T-cell (primary cell): Measurements from ENCODE around the gene BTG2. TPM values are rescaled to one million over a fixed set of nuclear protein-coding genes. Genes with fewer than 3 reads are reported as not detected.

Experiments
- ATAC-seq, 4 experiments: fragments of 200-7000 bp in 3 of 4; fragments of 150-1000 bp in 1 of 4; cut with Tn5 transposase; replicated peaks in 1 of 4; 1 replicate in 3 of 4; 2 replicates in 1 of 4; pipeline ENCODE4 v1.10.0; 2021; ENCODE audit warnings: moderate library complexity in 3 of 4, mild to moderate bottlenecking in 2 of 4, moderate number of reproducible peaks in 1 of 4
- CTCF ChIA-PET, 2 donors: fragments of 300-600 bp; sonication (Branson Sonifier 250); formaldehyde crosslinking; loops; one replicate each; lab custom pipeline; 2022; ENCODE audit warnings: antibody characterized with exemption in 2 of 2; lab: Charles Lee
- POLR2A ChIA-PET, 2 donors: fragments of 300-600 bp; sonication (Branson Sonifier 250); formaldehyde crosslinking; loops; one replicate each; lab custom pipeline; 2022; ENCODE audit warnings: antibody characterized with exemption in 2 of 2; lab: Charles Lee
- DNase-seq, 35 experiments: peaks; one replicate each; pipeline versions ENCODE4 v3.0.0 to v3.0.0-alpha.2; 2013 to 2023
- H3K27ac ChIP-seq: one replicate; pipeline ENCODE4 v1.5.1; 2013; ENCODE audit warnings: low read length
- H3K27me3 ChIP-seq, 2 experiments: replicated peaks in 1 of 2; 1 replicate in 1 of 2; 2 replicates in 1 of 2; pipeline versions ENCODE4 v1.6.1 to v1.7.0; 2013; ENCODE audit warnings: low read length in 1 of 2, mixed read lengths in 1 of 2; ENCODE audit not compliant: control insufficient read depth in 2 of 2, insufficient read depth in 2 of 2; ENCODE audit errors: extremely low read depth in 1 of 2
- H3K36me3 ChIP-seq, 2 donors: 1 replicate in 1 of 2; 2 replicates in 1 of 2; pipeline versions ENCODE4 v1.6.1 to v1.7.0; 2013; ENCODE audit warnings: low read length in 1 of 2; ENCODE audit not compliant: control insufficient read depth in 2 of 2, insufficient read depth in 1 of 2; ENCODE audit errors: extremely low read depth in 1 of 2
- H3K4me1 ChIP-seq, 2 experiments: 1 replicate in 1 of 2; 2 replicates in 1 of 2; pipeline versions ENCODE4 v1.6.1 to v1.7.0; 2013; ENCODE audit warnings: low read length in 2 of 2, mixed read lengths in 1 of 2; ENCODE audit not compliant: insufficient read depth in 2 of 2, control insufficient read depth in 1 of 2; ENCODE audit errors: extremely low read depth in 1 of 2
- H3K4me3 ChIP-seq, 2 donors: 1 replicate in 1 of 2; 2 replicates in 1 of 2; pipeline versions ENCODE4 v1.5.1 to v1.7.0; 2013; ENCODE audit warnings: mild to moderate bottlenecking in 2 of 2, low read length in 1 of 2, moderate library complexity in 1 of 2; ENCODE audit not compliant: control insufficient read depth in 1 of 2; ENCODE audit errors: extremely low read depth in 1 of 2
- H3K9me3 ChIP-seq: 2 replicates; pipeline ENCODE4 v1.7.0; 2013
- H3K27ac Mint-ChIP-seq, 2 donors: one replicate each; pipeline ENCODE4 v1.8.0; 2020 to 2021; ENCODE audit warnings: mild to moderate bottlenecking in 2 of 2, mixed read lengths in 2 of 2
- H3K27me3 Mint-ChIP-seq, 2 donors: one replicate each; pipeline ENCODE4 v1.8.0; 2021 to 2022; ENCODE audit warnings: mixed read lengths in 2 of 2
- H3K36me3 Mint-ChIP-seq: one replicate; pipeline ENCODE4 v1.8.0; 2021; ENCODE audit warnings: mixed read lengths
- H3K4me1 Mint-ChIP-seq, 3 donors: one replicate each; pipeline ENCODE4 v1.8.0; 2020 to 2022; ENCODE audit warnings: mixed read lengths in 3 of 3, mild to moderate bottlenecking in 1 of 3
- H3K4me3 Mint-ChIP-seq, 3 donors: one replicate each; pipeline ENCODE4 v1.8.0; 2020 to 2022; ENCODE audit warnings: mild to moderate bottlenecking in 3 of 3, mixed read lengths in 3 of 3, moderate library complexity in 3 of 3
- H3K9me3 Mint-ChIP-seq, 3 donors: one replicate each; pipeline ENCODE4 v1.8.0; 2020 to 2022; ENCODE audit warnings: mixed read lengths in 3 of 3
- WGBS: methylation state at CpG from one replicate; pipeline ENCODE4 v1.1.5; 2013; ENCODE audit warnings: missing lambda C conversion rate; ENCODE audit not compliant: insufficient coverage; 5-methylcytosine and 5-hydroxymethylcytosine counted together
- total RNA-seq, 35 experiments: library from RNA in 6 of 35; stranded (reverse) in 6 of 35; fragments of 120-200 nt in 1 of 35; gene quantifications; one replicate each; pipeline versions ENCODE4 v1.2.1 to v1.2.4 and lab custom pipeline; 2013 to 2026

BTG2 gene
- total RNA-seq, 5 donors from 2014 or later (not counting 1 experiment from before 2014, with no cell fraction given), result 172 to 655 (median 186) TPM

GRCh38 chr1:203283597-203283996, 21.7 kb upstream of the BTG2 start:
- no peaks in the 10 kb centered on the region for H3K27me3 Mint-ChIP-seq
- Histone ChIP-seq H3K4me1 (peaks cover 36 to 39% of the 10 kb centered on the region in 2 experiments), H3K4me3 (no peak overlapping the region), H3K27me3 (no peaks in the 10 kb centered on the region), H3K27ac (no peak overlapping the region), H3K9me3 (no peaks in the 10 kb centered on the region), H3K36me3 (no peaks in the 10 kb centered on the region)
- no CpG with 5 or more reads among the region's 6 CpGs for WGBS
- ChIA-PET POLR2A (interaction anchor here in 1 of 2 donors (12.3 kb wide), 1 partner anchor 25 kb away, joined by 271 read pairs; the partner anchor contains the start of gene BTG2), CTCF (interaction anchor here in 1 of 2 donors (1.0 to 1.3 kb wide), 2 partner anchors 16 to 24 kb away, joined by 3 to 5 read pairs; no protein-coding TSS in a partner anchor)
- no peak overlapping the region for H3K4me3 Mint-ChIP-seq
- no peak for DNase-seq
- peak overlapping the region in 1 of 2 donors; percentile 25 for H3K27ac Mint-ChIP-seq
- H3K4me1 Mint-ChIP-seq, result peaks cover 35 to 54% (median 39%) of the 10 kb centered on the region in 3 donors
- no peaks in the 10 kb centered on the region for H3K9me3 Mint-ChIP-seq
- no peaks in the 10 kb centered on the region for H3K36me3 Mint-ChIP-seq
- no peak for ATAC-seq

- Histone ChIP-seq H3K27me3 (no peaks in the 10 kb centered on the region), H3K9me3 (no peaks in the 10 kb centered on the region), H3K4me3 (no peak overlapping the region), H3K27ac (no peak overlapping the region), H3K4me1 (peaks cover 35 to 45% of the 10 kb centered on the region in 2 experiments), H3K36me3 (no peaks in the 10 kb centered on the region)
- ChIA-PET POLR2A (interaction anchor here (1.1 to 12.3 kb wide), 2 partner anchors 24 to 41 kb away, joined by 3 to 271 read pairs; partner anchors contain the start of gene BTG2 (in 1 of the 2)), CTCF (interaction anchor here in 1 of 2 donors (0.6 to 1.3 kb wide), 3 partner anchors 12 to 23 kb away, joined by 3 read pairs; partner anchors contain the start of gene BTG2)
- Mint-ChIP-seq H3K36me3 (no peaks in the 10 kb centered on the region), H3K27ac (peak overlapping the region in 1 of 2 donors; percentile 48), H3K9me3 (no peaks in the 10 kb centered on the region), H3K27me3 (no peaks in the 10 kb centered on the region), H3K4me1 (peaks cover 39 to 57% (median 41%) of the 10 kb centered on the region in 3 donors), H3K4me3 (no peak overlapping the region)
- DNase-seq, result no peak
- WGBS, result 100% methylated on average over 6 of the region's 11 CpGs
- ATAC-seq, result no peak
These were observed 20.8 kb upstream of the BTG2 start for GRCh38 chr1:203284411-203285123.

GRCh38 chr1:203286161-203286984, 18.9 kb upstream of the BTG2 start:
- Histone ChIP-seq H3K27ac (peak overlapping the region; percentile 99), H3K9me3 (no peaks in the 10 kb centered on the region), H3K4me3 (no peak overlapping the region), H3K4me1 (peaks cover 44 to 63% of the 10 kb centered on the region in 2 experiments), H3K36me3 (no peaks in the 10 kb centered on the region), H3K27me3 (no peaks in the 10 kb centered on the region)
- peak overlapping the region in 2 of 3 donors; percentile 44 to 78 for H3K4me3 Mint-ChIP-seq
- peaks cover 57 to 70% (median 58%) of the 10 kb centered on the region in 3 donors for H3K4me1 Mint-ChIP-seq
- ATAC-seq (no peak), DNase-seq (no peak)
- peak overlapping the region; percentile 95 to 99 for H3K27ac Mint-ChIP-seq
- 97% methylated on average over 3 of the region's 9 CpGs for WGBS
- no peaks in the 10 kb centered on the region for H3K27me3 Mint-ChIP-seq
- H3K36me3 Mint-ChIP-seq, result no peaks in the 10 kb centered on the region
- H3K9me3 Mint-ChIP-seq, result no peaks in the 10 kb centered on the region
- POLR2A ChIA-PET, result interaction anchor here (0.5 to 12.3 kb wide), 4 partner anchors 21 to 48 kb away, joined by 3 to 271 read pairs (median 44); partner anchors contain the start of gene BTG2 (in 2 of the 2)
- CTCF ChIA-PET, result interaction anchor here (0.5 to 6.6 kb wide), 10 partner anchors 12 to 784 kb away, joined by 3 to 39 read pairs (median 4); partner anchors contain the start of gene BTG2 (in 1 of the 2)

- H3K27ac ChIP-seq, result peak overlapping the region; percentile 99
- H3K9me3 Mint-ChIP-seq, result no peaks in the 10 kb centered on the region
- H3K27ac Mint-ChIP-seq, result peak overlapping the region; percentile 95 to 99
- no peaks in the 10 kb centered on the region for H3K9me3 ChIP-seq
- DNase-seq (peak; percentile 43 to 87 (median 72)), ATAC-seq (peak; percentile 20 to 51 (median 36))
- H3K27me3 ChIP-seq, result no peaks in the 10 kb centered on the region
- H3K4me1 ChIP-seq, result peaks cover 44 to 69% of the 10 kb centered on the region in 2 experiments
- peak overlapping the region; percentile 43 to 78 (median 44) for H3K4me3 Mint-ChIP-seq
- POLR2A ChIA-PET, result interaction anchor here (0.5 to 12.3 kb wide), 8 partner anchors 9 to 39 kb away, joined by 3 to 271 read pairs (median 4); partner anchors contain the start of gene BTG2 (in 2 of the 2)
- H3K4me1 Mint-ChIP-seq, result peaks cover 66 to 79% (median 67%) of the 10 kb centered on the region in 3 donors
- peak overlapping the region; percentile 17 to 23 for H3K4me3 ChIP-seq
- no peaks in the 10 kb centered on the region for H3K36me3 ChIP-seq
- H3K36me3 Mint-ChIP-seq, result no peaks in the 10 kb centered on the region
- whole genome bisulfite sequencing, result 3% methylated on average over 4 of the region's 9 CpGs
- H3K27me3 Mint-ChIP-seq, result no peaks in the 10 kb centered on the region
- CTCF ChIA-PET, result interaction anchor here (0.6 to 6.6 kb wide), 13 partner anchors 10 to 478 kb away, joined by 3 to 39 read pairs (median 4); partner anchors contain the start of genes BTG2 (in 1 of the 2) and LAX1 (in 1 of the 2)
These were observed 18.0 kb upstream of the BTG2 start for GRCh38 chr1:203287109-203287893.

- H3K9me3 ChIP-seq, result no peaks in the 10 kb centered on the region
- no peak for ATAC-seq
- Mint-ChIP-seq H3K27ac (peak overlapping the region; percentile 95 to 99), H3K4me1 (peaks cover 67 to 80% (median 70%) of the 10 kb centered on the region in 3 donors), H3K9me3 (no peaks in the 10 kb centered on the region), H3K27me3 (no peaks in the 10 kb centered on the region), H3K4me3 (peak overlapping the region; percentile 17 to 78 (median 35)), H3K36me3 (no peaks in the 10 kb centered on the region)
- 35% methylated on average over 2 of the region's 5 CpGs for WGBS
- ChIA-PET POLR2A (interaction anchor here (1.0 to 12.3 kb wide), 8 partner anchors 10 to 39 kb away, joined by 3 to 271 read pairs (median 4); partner anchors contain the start of gene BTG2 (in 2 of the 2)), CTCF (interaction anchor here (0.6 to 6.6 kb wide), 14 partner anchors 10 to 661 kb away, joined by 3 to 39 read pairs (median 5); partner anchors contain the start of genes BTG2 (in 1 of the 2) and LAX1 (in 1 of the 2))
- H3K4me3 ChIP-seq, result no peak overlapping the region
- no peaks in the 10 kb centered on the region for H3K27me3 ChIP-seq
- peak overlapping the region; percentile 99 for H3K27ac ChIP-seq
- H3K4me1 ChIP-seq, result peaks cover 41 to 65% of the 10 kb centered on the region in 2 experiments
- no peaks in the 10 kb centered on the region for H3K36me3 ChIP-seq
- DNase-seq, result no peak
These were observed 17.4 kb upstream of the BTG2 start for GRCh38 chr1:203287898-203288297.
